PC-3 (cell line): ENCODE data around the gene HYOU1. TPM values are rescaled to one million over a fixed set of nuclear protein-coding genes. Genes with fewer than 3 reads are reported as not detected.
"Not testable (repeated sequence)": the region's sequence is repeated elsewhere in the genome, so short reads cannot be mapped to it uniquely, and the experiment has no call there.

Experiments used
- ATAC-seq: fragments of 200-7000 bp; cut with Tn5 transposase; 2 replicates; pipeline ENCODE4 v1.9.1; 2020; ENCODE audit warnings: mild to moderate bottlenecking, moderate library complexity
- BruUV-seq: library from RNA; stranded (reverse); fragments of 400-500 nt; replicated peaks from 2 replicates; lab custom pipeline; 2021; lab: Mats Ljungman, UMichigan
- CTCF ChIA-PET: fragments of 300-600 bp; sonication (Branson Sonifier 250); formaldehyde crosslinking; loops from one replicate; lab custom pipeline; 2022; ENCODE audit warnings: antibody characterized with exemption; lab: Charles Lee
- POLR2A ChIA-PET: fragments of 300-600 bp; sonication (Branson Sonifier 250); formaldehyde crosslinking; loops from one replicate; lab custom pipeline; 2022; ENCODE audit warnings: antibody characterized with exemption; ENCODE audit not compliant: unreplicated experiment; lab: Charles Lee
- DNase-seq: peaks from one replicate; pipeline ENCODE4 v3.0.0-alpha.2; 2015
- H2AFZ ChIP-seq: fragments of 300-600 bp; sonication (generic); 2 replicates; pipeline ENCODE4 v1.6.0; 2016; ENCODE audit warnings: antibody characterized with exemption, low read length
- H3F3A ChIP-seq: fragments of 300-600 bp; sonication (generic); one replicate; pipeline ENCODE4 v1.6.0; 2017; ENCODE audit warnings: antibody characterized with exemption, low read length, control low read depth, mild to moderate bottlenecking; ENCODE audit not compliant: unreplicated experiment
- H3K27ac ChIP-seq: fragments of 300-600 bp; sonication (generic); 2 replicates; pipeline ENCODE4 v1.5.1; 2016; ENCODE audit warnings: mild to moderate bottlenecking, low read length
- H3K27me3 ChIP-seq: fragments of 300-600 bp; sonication (generic); 2 replicates; pipeline ENCODE4 v1.6.1; 2016; ENCODE audit warnings: low read length, mixed read lengths
- H3K36me3 ChIP-seq: fragments of 300-600 bp; sonication (generic); 2 replicates; pipeline ENCODE4 v1.6.1; 2016; ENCODE audit warnings: low read depth, mixed run types, low read length, mixed read lengths
- H3K4me1 ChIP-seq: fragments of 300-600 bp; sonication (generic); 2 replicates; pipeline ENCODE4 v1.5.1; 2016; ENCODE audit warnings: low read length; ENCODE audit not compliant: insufficient read depth
- H3K4me2 ChIP-seq: fragments of 300-600 bp; sonication (generic); 2 replicates; pipeline ENCODE4 v1.6.0; 2016; ENCODE audit warnings: low read length
- H3K4me3 ChIP-seq: fragments of 300-600 bp; sonication (generic); 2 replicates; pipeline ENCODE4 v1.5.1; 2016; ENCODE audit warnings: mild to moderate bottlenecking, low read length, mixed read lengths
- H3K79me2 ChIP-seq: fragments of 300-600 bp; sonication (generic); 2 replicates; pipeline ENCODE4 v1.6.1; 2017; ENCODE audit warnings: low read length, mixed read lengths
- H3K9ac ChIP-seq: fragments of 300-600 bp; sonication (generic); 2 replicates; pipeline ENCODE4 v1.6.0; 2016; ENCODE audit warnings: mild to moderate bottlenecking, low read length
- H3K9me2 ChIP-seq: fragments of 300-600 bp; sonication (generic); replicated peaks from 2 replicates; pipeline ENCODE4 v1.6.1; 2016; ENCODE audit warnings: mixed run types, low read length, mixed read lengths
- H3K9me3 ChIP-seq: fragments of 300-600 bp; sonication (generic); 2 replicates; pipeline ENCODE4 v1.6.1; 2016; ENCODE audit warnings: low read length, mixed read lengths
- H4K20me1 ChIP-seq: fragments of 300-600 bp; sonication (generic); 2 replicates; pipeline ENCODE4 v1.6.1; 2016; ENCODE audit warnings: low read length, mixed read lengths
- EZH2 ChIP-seq: fragments of 300-600 bp; sonication (generic); IDR thresholded peaks from one replicate; pipeline ENCODE4 v1.6.1; 2017; ENCODE audit warnings: antibody characterized with exemption, mild to moderate bottlenecking, low read length; ENCODE audit not compliant: unreplicated experiment
- EZH2phosphoT487 ChIP-seq: fragments of 300-600 bp; sonication (generic); IDR thresholded peaks from 2 replicates; pipeline ENCODE4 v1.6.1; 2018; ENCODE audit warnings: mild to moderate bottlenecking, antibody characterized with exemption, low read length, borderline replicate concordance
- intact Hi-C: fragments of 100-400 bp; cut with micrococcal nuclease; formaldehyde crosslinking; loops from 2 replicates; pipeline ENCODE4 v1.9.0; 2023
- total RNA-seq: library from RNA; depleted of rRNA; stranded (reverse); fragments of >200 nt; gene quantifications from 2 replicates; pipeline ENCODE4 v1.2.3, GENCODE V29; 2014
- TF ChIP-seq, protein P1 (sequence below): fragments of 300-600 bp; sonication (generic); conservative IDR thresholded peaks from 2 replicates; pipeline ENCODE4 v1.5.1; 2017; ENCODE audit warnings: antibody characterized with exemption, low read depth, mild to moderate bottlenecking, low read length

Gene HYOU1
- total RNA-seq, 1 experiment from 2014 or later = 168 TPM

DNA sequence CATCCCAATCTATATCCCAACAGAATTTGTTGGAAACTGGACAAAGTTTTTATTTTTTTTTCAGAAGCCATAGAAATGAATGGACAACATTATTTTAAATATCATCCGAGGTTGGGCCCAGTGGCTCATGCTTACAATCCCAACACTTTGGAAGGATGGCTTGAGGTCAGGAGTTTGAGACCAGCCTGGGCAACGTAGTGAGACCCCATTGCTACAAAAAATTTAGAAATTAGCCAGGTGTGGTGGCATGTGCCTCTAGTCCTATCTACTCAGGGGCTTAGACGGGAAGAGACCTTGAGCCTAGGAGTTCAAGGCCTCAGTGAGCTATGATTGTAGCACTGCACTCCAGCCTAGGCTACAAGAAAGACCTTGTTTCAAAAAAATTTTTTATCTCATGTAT lies 22.2 kb downstream of the HYOU1 start:
- H3K36me3 ChIP-seq = no peaks in the 10 kb centered on the region
- peaks cover 2% of the 10 kb centered on the region for H3K4me1 ChIP-seq
- peaks cover 8% of the 10 kb centered on the region for H3K79me2 ChIP-seq
- H3K4me2 ChIP-seq = no peak overlapping the region
- no peaks in the 10 kb centered on the region for H3K9me2 ChIP-seq
- no peaks in the 10 kb centered on the region for H3F3A ChIP-seq
- H3K9ac ChIP-seq = no peak overlapping the region
- ATAC-seq = no peak
- POLR2A ChIA-PET = no interaction called here
- no TSS peak for BruUV-seq
- CTCF ChIA-PET = no interaction called here
- DNase-seq = no peak
- TF ChIP-seq EZH2phosphoT487 (no peak), EZH2 (no peak)
- TF ChIP-seq, protein P1, sequence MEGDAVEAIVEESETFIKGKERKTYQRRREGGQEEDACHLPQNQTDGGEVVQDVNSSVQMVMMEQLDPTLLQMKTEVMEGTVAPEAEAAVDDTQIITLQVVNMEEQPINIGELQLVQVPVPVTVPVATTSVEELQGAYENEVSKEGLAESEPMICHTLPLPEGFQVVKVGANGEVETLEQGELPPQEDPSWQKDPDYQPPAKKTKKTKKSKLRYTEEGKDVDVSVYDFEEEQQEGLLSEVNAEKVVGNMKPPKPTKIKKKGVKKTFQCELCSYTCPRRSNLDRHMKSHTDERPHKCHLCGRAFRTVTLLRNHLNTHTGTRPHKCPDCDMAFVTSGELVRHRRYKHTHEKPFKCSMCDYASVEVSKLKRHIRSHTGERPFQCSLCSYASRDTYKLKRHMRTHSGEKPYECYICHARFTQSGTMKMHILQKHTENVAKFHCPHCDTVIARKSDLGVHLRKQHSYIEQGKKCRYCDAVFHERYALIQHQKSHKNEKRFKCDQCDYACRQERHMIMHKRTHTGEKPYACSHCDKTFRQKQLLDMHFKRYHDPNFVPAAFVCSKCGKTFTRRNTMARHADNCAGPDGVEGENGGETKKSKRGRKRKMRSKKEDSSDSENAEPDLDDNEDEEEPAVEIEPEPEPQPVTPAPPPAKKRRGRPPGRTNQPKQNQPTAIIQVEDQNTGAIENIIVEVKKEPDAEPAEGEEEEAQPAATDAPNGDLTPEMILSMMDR = no peak
- H4K20me1 ChIP-seq = no peaks in the 10 kb centered on the region
- H3K27me3 ChIP-seq = no peaks in the 10 kb centered on the region
- H3K27ac ChIP-seq = no peak overlapping the region
- no peak overlapping the region for H2AFZ ChIP-seq
- H3K4me3 ChIP-seq = no peak overlapping the region
- intact Hi-C loops = no loop called here
- no peaks in the 10 kb centered on the region for H3K9me3 ChIP-seq

DNA sequence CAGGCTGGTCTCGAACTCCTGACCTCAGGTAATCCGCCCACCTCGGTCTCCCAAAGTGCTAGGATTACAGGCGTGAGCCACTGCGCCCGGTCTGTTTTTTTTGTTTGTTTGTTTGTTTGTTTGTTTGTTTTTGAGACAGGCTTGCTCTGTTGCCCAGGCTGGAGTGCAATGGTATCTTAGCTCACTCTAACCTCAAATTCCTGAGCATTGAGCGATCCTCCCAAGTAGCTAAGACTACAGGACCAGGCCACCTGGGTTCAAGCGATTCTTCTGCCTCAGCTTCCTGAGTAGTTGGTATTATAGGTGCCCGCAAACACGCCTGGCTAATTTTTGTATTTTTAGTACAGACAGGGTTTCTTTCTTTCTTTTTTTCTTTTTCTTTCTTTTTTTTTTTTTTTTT lies 23.6 kb downstream of the HYOU1 start:
- H4K20me1 ChIP-seq, H3F3A ChIP-seq, H3K4me2 ChIP-seq, DNase-seq, H3K9ac ChIP-seq, H3K27ac ChIP-seq, H3K36me3 ChIP-seq, H3K9me3 ChIP-seq, H3K27me3 ChIP-seq, intact Hi-C loops, BruUV-seq, H3K4me3 ChIP-seq, ATAC-seq, H3K9me2 ChIP-seq, H2AFZ ChIP-seq: not testable (repeated sequence)
- peaks cover 22% of the 10 kb centered on the region for H3K79me2 ChIP-seq
- peaks cover 16% of the 10 kb centered on the region for H3K4me1 ChIP-seq
- POLR2A ChIA-PET = interaction anchor here (0.6 kb wide), 1 partner anchor 131 kb away, joined by 4 read pairs; no protein-coding TSS in a partner anchor
- CTCF ChIA-PET = interaction anchor here (0.7 kb wide), 1 partner anchor 11 kb away, joined by 4 read pairs; no protein-coding TSS in a partner anchor

DNA sequence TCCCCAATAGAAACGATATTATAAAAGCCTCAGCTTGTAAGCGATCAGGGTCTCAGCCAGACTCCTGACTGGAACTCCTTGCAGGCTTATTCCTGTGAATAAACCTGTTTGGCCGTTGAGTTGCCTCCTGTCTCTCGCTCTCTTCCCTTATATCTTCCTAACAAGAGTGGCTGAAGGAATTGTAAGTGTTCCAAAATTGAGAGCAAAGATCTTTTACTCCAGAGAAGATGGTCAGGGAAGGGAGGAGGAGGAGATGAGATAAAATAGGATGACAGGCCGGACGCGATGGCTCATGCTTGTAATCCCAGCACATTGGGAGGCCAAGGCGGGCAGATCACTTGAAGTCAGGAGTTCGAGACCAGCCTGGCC lies 25.1 kb downstream of the HYOU1 start:
- no peak overlapping the region for H3K27ac ChIP-seq
- no peak for ATAC-seq
- no peaks in the 10 kb centered on the region for H3K9me2 ChIP-seq
- peaks cover 16% of the 10 kb centered on the region for H3K4me1 ChIP-seq
- no peak overlapping the region for H3K4me3 ChIP-seq
- H3K9me3 ChIP-seq = no peaks in the 10 kb centered on the region
- POLR2A ChIA-PET = no interaction called here
- no peak for TF ChIP-seq EZH2
- TF ChIP-seq, protein P1 = no peak
- no peak for TF ChIP-seq EZH2phosphoT487
- no peaks in the 10 kb centered on the region for H4K20me1 ChIP-seq
- CTCF ChIA-PET = no interaction called here
- BruUV-seq = no TSS peak
- H3K9ac ChIP-seq = no peak overlapping the region
- no peaks in the 10 kb centered on the region for H3K27me3 ChIP-seq
- H3K36me3 ChIP-seq = peaks cover 5% of the 10 kb centered on the region; the same call in 1 of the 2 replicates
- DNase-seq = no peak
- peaks cover 27% of the 10 kb centered on the region for H3K79me2 ChIP-seq
- no peak overlapping the region for H2AFZ ChIP-seq
- intact Hi-C loops = loop anchor here (2.0 kb wide), 1 partner anchor 71 kb away; no protein-coding TSS in a partner anchor
- no peak overlapping the region for H3K4me2 ChIP-seq
- no peaks in the 10 kb centered on the region for H3F3A ChIP-seq
